ENCODE results near the gene YWHAG. TPM values are rescaled to one million over a fixed set of nuclear protein-coding genes. Genes with fewer than 3 reads are reported as not detected.
"Not testable (repeated sequence)": the region's sequence is repeated elsewhere in the genome, so short reads cannot be mapped to it uniquely, and the experiment has no call there.

YWHAG gene
- total RNA-seq, 2 experiments from 2014 or later: 138 to 143 TPM

DNA sequence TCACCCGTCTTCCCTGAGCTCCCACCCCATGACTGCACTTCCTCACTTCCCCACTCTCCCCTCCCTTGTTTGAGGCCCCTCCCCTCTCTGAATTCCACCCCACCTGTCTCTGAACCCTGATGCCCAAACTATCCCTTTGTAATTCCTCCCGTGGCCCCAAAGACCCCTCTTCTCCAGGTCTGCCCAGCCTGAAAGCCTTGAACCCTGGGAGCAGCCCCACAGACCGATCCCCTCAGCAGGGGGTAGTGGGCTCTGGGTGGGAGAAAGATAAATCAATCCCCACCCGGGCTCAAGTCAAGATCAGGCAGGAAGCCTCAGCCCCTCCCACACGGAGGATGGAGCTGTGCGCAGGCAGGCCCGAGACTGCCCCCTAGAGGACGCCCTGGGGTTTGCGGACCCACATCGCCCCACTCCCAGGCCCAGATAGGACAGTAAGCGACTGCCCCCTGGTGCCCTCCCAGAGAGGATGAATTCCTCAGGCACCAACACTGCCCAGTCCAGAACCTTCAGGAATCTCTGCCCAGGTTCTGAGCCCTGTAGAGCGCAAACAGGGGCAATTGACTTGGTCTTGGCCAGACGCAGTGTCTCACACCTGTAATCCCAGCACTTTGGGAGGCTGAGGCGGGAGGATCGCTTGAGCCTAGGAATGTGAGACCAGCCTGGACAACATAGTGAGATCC is 44.6 kb downstream of the YWHAG start:
- ChIA-PET CTCF (interaction anchor here (0.5 to 5.8 kb wide), 36 partner anchors 11 to 265 kb away, joined by 3 to 78 read pairs (median 5); partner anchors contain the start of genes HSPB1 and MDH2), POLR2A (interaction anchor here (0.7 to 1.5 kb wide), 5 partner anchors 8 to 136 kb away, joined by 3 to 5 read pairs (median 4); no protein-coding TSS in a partner anchor)
- DNase-seq (peak; percentile 99), ATAC-seq (peak; percentile 65)
- peak; percentile 99 for TF ChIP-seq CTCF (IDR thresholded peaks at IDR 0.05)
- no peak overlapping the region for H3K4me3 Mint-ChIP-seq
- H3K4me1 Mint-ChIP-seq (ENCODE audit: low read depth): peaks cover 20% of the 10 kb centered on the region
- no peaks in the 10 kb centered on the region for H3K27me3 Mint-ChIP-seq
- intact Hi-C loops (cut with micrococcal nuclease): loop anchor here (2.0 kb wide), 1 partner anchor 135 kb away; no protein-coding TSS in a partner anchor
- peak overlapping the region; percentile 80 for H3K27ac Mint-ChIP-seq
- H3K36me3 Mint-ChIP-seq (ENCODE audit: low read depth): peaks cover 7% of the 10 kb centered on the region
- H3K9me3 Mint-ChIP-seq: no peaks in the 10 kb centered on the region

DNA sequence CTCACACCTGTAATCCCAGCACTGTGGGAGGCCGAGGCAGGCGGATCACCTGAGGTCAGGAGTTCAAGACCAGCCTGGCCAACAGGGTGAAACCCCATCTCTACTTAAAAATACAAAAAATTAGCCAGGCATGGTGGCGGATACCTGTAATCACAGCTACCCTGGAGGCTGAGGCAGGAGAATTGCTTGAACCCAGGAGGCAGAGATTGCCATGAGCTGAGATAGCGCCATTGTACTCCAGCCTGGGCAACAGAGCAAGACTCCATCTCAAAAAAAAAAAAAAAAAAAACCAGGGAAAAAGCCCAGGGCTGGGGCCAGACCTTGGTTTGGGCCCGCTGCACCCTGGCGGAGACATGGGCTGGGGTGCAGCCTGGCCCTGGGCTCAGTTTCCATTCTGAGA is 47.0 kb downstream of the YWHAG start:
- ATAC-seq; H3K4me1 Mint-ChIP-seq (ENCODE audit: low read depth); intact Hi-C loops (cut with micrococcal nuclease); DNase-seq; H3K9me3 Mint-ChIP-seq; H3K27ac Mint-ChIP-seq; H3K27me3 Mint-ChIP-seq; H3K36me3 Mint-ChIP-seq (ENCODE audit: low read depth); H3K4me3 Mint-ChIP-seq: not testable (repeated sequence)
- ChIA-PET CTCF (interaction anchor here (1.1 to 4.6 kb wide), 5 partner anchors 9 to 134 kb away, joined by 3 to 55 read pairs (median 14); partner anchors contain the start of gene HSPB1), POLR2A (interaction anchor here (1.6 kb wide), 1 partner anchor 14 kb away, joined by 3 read pairs; no protein-coding TSS in a partner anchor)

- ChIA-PET CTCF (interaction anchor here (2.8 to 3.1 kb wide), 2 partner anchors 18 to 133 kb away, joined by 14 to 19 read pairs; no protein-coding TSS in a partner anchor), POLR2A (no interaction called here)
- Mint-ChIP-seq H3K9me3 (no peaks in the 10 kb centered on the region), H3K4me3 (no peak overlapping the region), H3K4me1 (ENCODE audit: low read depth) (peaks cover 4% of the 10 kb centered on the region), H3K27me3 (no peaks in the 10 kb centered on the region), H3K36me3 (ENCODE audit: low read depth) (no peaks in the 10 kb centered on the region), H3K27ac (no peak overlapping the region)
- DNase-seq: no peak
- no peak for ATAC-seq
- intact Hi-C loops (cut with micrococcal nuclease): no loop called here
- no peak for TF ChIP-seq CTCF (IDR thresholded peaks at IDR 0.05)
Measured at GRCh38 chr7:76310102-76310957, 48.5 kb downstream of the YWHAG start.

- not testable (repeated sequence) for DNase-seq
Measured at GRCh38 chr7:76309341-76310101, 49.3 kb downstream of the YWHAG start.

GRCh38 chr7:76308874-76309273 is 49.9 kb downstream of the YWHAG start:
- H3K4me3 Mint-ChIP-seq; POLR2A ChIA-PET; H3K4me1 Mint-ChIP-seq (ENCODE audit: low read depth); H3K9me3 Mint-ChIP-seq; intact Hi-C loops (cut with micrococcal nuclease); ATAC-seq; H3K27ac Mint-ChIP-seq; H3K27me3 Mint-ChIP-seq: not testable (repeated sequence)
- CTCF ChIA-PET: interaction anchor here (1.6 kb wide), 1 partner anchor 17 kb away, joined by 13 read pairs; no protein-coding TSS in a partner anchor
- DNase-seq: peak; percentile 35
- peaks cover 11% of the 10 kb centered on the region for H3K36me3 Mint-ChIP-seq (ENCODE audit: low read depth)

More at GRCh38 chr7:76309341-76310101, 49.3 kb downstream of the YWHAG start:
- H3K4me3 Mint-ChIP-seq; ATAC-seq; intact Hi-C loops (cut with micrococcal nuclease); H3K27ac Mint-ChIP-seq; H3K9me3 Mint-ChIP-seq; H3K4me1 Mint-ChIP-seq (ENCODE audit: low read depth); H3K27me3 Mint-ChIP-seq; POLR2A ChIA-PET; H3K36me3 Mint-ChIP-seq (ENCODE audit: low read depth): not testable (repeated sequence)
- CTCF ChIA-PET: interaction anchor here (1.6 to 3.1 kb wide), 2 partner anchors 18 to 132 kb away, joined by 13 to 14 read pairs; no protein-coding TSS in a partner anchor

Measured in activated CD8-positive, alpha-beta T cell treated with anti-CD3 and anti-CD28 coated beads for 36 hours (primary cell).